GM18909 (cell line): ENCODE data around the gene KRT32.

Experiments
- ATAC-seq: cut with Tn5 transposase; IDR thresholded peaks from one replicate; pipeline ENCODE4 v1.9.1; 2021; ENCODE audit warnings: mild to moderate bottlenecking; ENCODE audit not compliant: unreplicated experiment, poor library complexity

KRT32 gene

GRCh38 chr17:41466988-41467387 is at the start of gene KRT32:
Gene KRT32 (minus strand): TSS chr17:41467386. CDS start chr17:41467325, 61 bp downstream.
- ATAC-seq: no peak

- no peak for ATAC-seq
Measured at GRCh38 chr17:41516830-41517283, 49.7 kb upstream of the KRT32 start.

DNA sequence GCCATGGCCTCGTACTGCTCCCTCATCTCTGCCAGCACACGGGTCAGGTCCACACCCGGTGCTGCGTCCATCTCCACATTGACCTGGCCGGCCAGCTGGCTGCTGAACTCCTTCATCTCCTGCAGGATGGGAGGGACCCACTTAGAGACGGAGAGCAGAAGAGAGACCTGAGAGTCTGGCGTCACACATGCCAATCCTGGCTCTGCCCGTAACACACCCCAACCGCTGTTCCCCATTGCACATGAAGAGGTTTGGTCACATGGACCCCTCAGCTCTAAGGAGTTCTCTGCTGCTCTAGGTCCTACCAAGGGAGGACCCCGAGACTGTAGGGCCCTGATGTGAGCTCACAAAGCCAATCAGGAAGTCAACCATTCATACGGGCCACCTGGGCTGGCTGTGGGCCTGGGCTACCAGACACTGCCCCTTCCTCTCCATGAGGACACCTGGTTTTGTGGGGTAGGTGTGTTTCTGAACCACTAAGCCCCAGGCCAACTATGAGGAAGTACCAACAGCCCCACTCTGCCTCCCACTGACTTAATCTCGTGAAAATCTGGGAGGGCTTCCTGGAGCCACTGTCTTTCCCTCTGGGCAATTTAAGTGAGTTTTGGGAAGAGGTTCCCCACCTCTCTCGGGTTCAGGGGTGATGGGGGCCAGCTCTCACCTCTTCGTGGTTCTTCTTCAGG is 49.1 kb upstream of the KRT32 start:
- ATAC-seq: no peak

- no peak for ATAC-seq
Measured at GRCh38 chr17:41513168-41513547, 46.0 kb upstream of the KRT32 start.

DNA sequence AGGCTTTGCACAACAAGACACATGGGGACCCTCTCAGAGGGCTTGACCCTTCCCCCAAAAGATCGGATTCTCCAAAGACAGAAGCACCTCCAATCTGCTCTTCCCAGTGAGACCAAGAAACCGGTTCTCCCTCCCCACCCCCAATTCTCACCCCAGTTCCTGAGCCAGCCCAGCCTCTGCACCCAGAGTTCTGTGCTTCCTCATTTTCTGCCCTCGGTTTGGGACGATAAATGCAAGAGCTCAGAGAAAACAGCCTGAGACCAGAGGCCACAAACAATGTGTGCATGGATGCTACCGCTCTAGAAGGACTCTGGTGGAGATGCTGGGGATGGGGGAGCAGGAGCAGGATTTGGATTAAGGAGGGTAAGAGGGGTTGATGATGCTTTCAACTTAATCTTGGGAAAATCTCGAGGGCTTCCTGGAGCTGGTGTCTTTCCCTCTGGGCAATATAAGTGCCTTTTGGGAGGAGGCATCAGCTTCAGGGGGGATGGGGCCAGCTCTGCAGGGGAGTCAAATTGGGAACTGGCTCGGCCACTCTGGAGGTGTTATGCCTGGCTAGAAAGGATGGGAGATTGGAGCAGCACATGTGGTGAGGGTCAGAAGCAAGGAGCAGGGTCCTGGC is 45.5 kb upstream of the KRT32 start:
- ATAC-seq: no peak

DNA sequence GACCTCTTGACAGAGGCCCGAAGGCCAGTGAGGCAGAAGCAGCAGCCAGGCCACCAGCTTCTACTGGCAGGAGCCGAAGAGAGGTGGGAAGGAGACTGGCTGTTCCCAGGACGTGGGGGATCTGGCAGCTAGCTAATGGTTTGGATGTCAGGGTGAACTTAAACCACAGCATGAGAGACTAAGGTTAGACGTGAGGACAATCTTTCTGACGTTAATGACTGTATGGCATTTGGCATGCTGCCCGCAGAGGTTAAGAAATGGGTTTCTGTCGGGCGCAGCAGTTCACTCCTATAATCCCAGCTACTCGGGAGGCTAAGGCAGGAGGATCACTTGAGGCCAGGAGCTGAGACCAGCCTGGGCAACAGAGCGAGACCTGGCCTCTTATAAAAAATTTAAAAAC is 44.5 kb upstream of the KRT32 start:
- ATAC-seq: no peak

- no peak for ATAC-seq
Measured at GRCh38 chr17:41511116-41511515, 43.9 kb upstream of the KRT32 start.

GRCh38 chr17:41510251-41511065 is 43.3 kb upstream of the KRT32 start:
- ATAC-seq: no peak

DNA sequence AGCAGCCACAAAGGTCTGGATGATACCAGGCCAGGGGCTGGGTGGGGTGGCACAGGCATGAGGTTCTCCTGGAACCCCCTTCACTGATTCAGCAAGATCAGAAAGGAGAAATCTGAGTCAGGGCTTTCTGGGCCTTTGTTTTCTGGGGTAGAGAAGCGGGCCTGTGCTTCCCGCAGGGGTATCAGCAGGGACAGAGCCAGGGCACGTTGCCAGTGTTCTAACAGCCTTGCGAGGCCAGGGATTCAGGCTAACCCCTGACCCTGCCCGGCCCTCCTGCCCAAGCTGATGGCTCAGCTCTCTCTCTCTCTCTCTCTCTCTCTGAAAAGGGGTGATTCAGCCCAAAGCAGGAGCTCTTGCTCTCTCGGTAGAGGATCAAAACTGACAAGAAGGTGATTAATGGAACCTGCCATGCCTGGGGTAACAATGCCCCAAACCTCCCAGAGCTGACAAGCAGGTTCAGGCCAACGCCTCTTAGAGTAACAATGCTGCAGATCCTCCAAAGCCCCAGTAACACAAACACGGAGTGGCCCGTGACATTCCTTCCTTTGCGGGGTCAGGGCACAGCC is 40.2 kb upstream of the KRT32 start:
- ATAC-seq: no peak

GRCh38 chr17:41505809-41506767 is 38.9 kb upstream of the KRT32 start:
- no peak for ATAC-seq

GRCh38 chr17:41505007-41505808 is 38.0 kb upstream of the KRT32 start, which contains the start of gene KRT13:
Gene KRT13 (minus strand): TSS chr17:41505612. CDS start chr17:41505550, 62 bp downstream.
- ATAC-seq: no peak

DNA sequence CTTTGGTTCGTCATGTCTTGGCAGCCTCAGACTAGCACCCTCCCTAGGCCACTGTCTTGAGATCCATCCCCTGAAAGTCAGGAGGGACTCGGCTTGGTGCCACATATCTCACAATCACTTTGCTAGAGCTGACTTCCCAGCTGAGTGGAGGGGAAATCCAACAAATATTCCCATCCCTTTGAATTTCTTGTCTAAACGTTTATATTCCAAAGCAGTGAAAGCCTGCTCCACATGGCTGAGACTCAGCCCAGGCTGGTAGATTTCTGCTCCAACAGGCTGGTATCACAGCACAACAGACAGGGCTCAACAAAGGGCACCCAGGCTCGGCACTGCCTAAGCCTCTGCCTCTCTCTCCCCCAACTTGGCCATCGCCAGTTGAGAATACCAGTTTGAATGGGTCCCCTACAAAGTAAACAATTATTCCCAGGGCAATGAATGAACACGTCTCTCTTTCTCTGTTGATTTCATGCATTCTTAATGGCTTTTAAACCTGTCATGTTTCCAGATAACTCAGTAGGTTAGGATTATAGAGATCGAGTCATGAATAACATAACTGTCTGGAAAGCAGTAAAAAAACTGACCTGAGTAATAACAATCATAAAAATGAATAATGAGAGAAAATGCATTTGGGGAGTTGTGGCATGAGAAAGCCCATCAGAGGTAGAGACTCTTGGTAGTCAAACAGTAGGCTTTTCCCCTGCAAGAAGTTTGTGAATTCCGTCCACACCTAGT is 37.2 kb upstream of the KRT32 start:
- ATAC-seq: no peak

DNA sequence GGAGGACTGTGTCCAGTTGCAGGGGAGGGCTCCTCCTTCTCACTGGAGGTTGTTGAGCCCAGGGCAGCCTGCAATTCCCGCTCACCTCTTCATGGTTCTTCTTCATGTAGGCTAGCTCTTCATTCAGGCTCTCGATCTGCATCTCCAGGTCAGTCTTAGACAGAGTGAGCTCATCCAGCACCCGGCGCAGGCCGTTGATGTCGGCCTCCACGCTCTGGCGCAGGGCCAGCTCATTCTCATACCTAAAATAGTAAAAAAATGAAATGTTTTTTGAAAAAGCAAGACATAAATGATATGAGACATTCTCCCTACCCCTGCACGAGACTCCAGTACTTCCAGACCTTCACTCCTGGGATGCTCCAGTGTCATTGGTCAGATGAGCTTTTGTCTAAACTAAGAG is 36.0 kb upstream of the KRT32 start:
- ATAC-seq: no peak

GRCh38 chr17:41500131-41500911 is 33.1 kb upstream of the KRT32 start:
- ATAC-seq: no peak

GRCh38 chr17:41499714-41500113 is 32.5 kb upstream of the KRT32 start:
- ATAC-seq: no peak

DNA sequence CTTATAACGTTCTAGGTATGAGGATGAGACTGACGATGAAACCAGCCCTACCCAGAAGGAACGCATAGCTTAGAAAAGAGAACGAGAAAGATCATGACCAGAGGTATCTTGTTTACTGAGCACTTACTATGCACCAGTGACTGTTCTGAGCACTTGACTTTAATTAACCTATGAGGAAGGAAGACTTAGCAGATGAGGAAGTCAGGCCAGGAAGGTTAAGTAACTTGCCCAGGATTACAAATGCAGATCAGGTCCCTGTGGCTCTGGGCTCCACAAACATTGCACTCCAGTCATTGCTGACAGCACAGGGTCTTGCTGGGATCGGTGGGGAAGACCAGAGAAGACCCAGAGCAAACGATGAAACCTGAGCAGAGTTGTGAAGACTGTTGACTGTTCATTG is 31.1 kb upstream of the KRT32 start:
- ATAC-seq: no peak

DNA sequence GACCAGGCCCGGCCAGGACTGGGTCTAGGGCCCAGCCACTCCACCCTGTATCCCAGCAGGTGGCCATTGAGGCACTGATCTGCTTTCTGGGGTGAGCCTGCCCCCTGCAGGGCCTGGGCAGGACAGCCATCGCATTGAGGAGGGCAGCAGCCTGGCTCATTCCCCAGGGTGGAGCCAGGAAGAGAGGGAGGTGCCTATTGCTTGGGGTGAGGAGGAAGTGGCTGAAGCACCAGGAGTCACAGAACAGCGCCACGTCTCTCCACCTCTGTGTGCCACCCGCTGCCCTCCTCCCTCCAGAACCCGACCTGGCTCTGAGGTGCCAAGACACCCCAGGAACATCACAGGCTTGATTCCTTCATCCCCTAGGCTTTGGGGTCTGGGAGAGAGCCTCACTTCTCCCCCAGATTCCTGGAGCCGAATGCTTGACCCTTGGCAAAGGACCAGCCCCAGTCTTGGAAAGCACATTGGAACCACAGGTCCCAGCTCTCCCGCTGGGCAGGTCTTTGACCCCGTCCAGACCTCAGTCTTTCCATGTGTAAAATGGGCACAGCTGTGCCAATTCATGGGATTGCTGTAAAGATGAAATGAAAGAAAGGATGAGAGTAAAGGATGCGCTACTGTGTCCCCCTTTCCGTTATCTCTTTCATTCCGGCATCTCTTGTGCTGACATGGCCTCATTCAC is 29.8 kb upstream of the KRT32 start:
- no peak for ATAC-seq
